H9 (cell line): ENCODE results near the gene ARID1B. TPM values are rescaled to one million over a fixed set of nuclear protein-coding genes. Genes with fewer than 3 reads are reported as not detected.

Experiments used
- DNase-seq: peaks from one replicate; pipeline ENCODE4 v3.0.0-alpha.2; 2017
- H2AFZ ChIP-seq: one replicate; pipeline ENCODE4 v1.6.1; 2013; ENCODE audit warnings: mild to moderate bottlenecking, low read length, control low read depth, moderate library complexity
- H2AK5ac ChIP-seq: 2 replicates; pipeline ENCODE4 v1.6.1; 2013; ENCODE audit warnings: low read length, control low read depth, mixed read lengths; ENCODE audit not compliant: insufficient read length
- H2BK120ac ChIP-seq: one replicate; pipeline ENCODE4 v1.6.1; 2013; ENCODE audit warnings: low read depth, mild to moderate bottlenecking, low read length, control low read depth, inconsistent platforms; ENCODE audit not compliant: poor library complexity, severe bottlenecking
- H2BK12ac ChIP-seq: 2 replicates; pipeline ENCODE4 v1.6.1; 2013; ENCODE audit warnings: low read length, control low read depth, mixed read lengths, low read depth; ENCODE audit not compliant: insufficient read length
- H2BK15ac ChIP-seq: 2 replicates; pipeline ENCODE4 v1.6.1; 2013; ENCODE audit warnings: low read depth, low read length, control low read depth
- H2BK20ac ChIP-seq: one replicate; pipeline ENCODE4 v1.6.1; 2013; ENCODE audit warnings: low read depth, mild to moderate bottlenecking, low read length, control low read depth, inconsistent platforms; ENCODE audit not compliant: poor library complexity, severe bottlenecking
- H2BK5ac ChIP-seq: 2 replicates; pipeline ENCODE4 v1.6.1; 2013; ENCODE audit warnings: low read length, control low read depth, mixed read lengths; ENCODE audit not compliant: insufficient read length
- H3K14ac ChIP-seq: 2 replicates; pipeline ENCODE4 v1.6.1; 2013; ENCODE audit warnings: low read length, control low read depth; ENCODE audit not compliant: insufficient read depth
- H3K18ac ChIP-seq: 2 replicates; pipeline ENCODE4 v1.6.1; 2013; ENCODE audit warnings: low read depth, mild to moderate bottlenecking, mixed read lengths, low read length, control low read depth; ENCODE audit not compliant: insufficient read length
- H3K23ac ChIP-seq: 2 replicates; pipeline ENCODE4 v1.6.1; 2013; ENCODE audit warnings: low read length, control low read depth, mixed read lengths, low read depth; ENCODE audit not compliant: insufficient read length
- H3K23me2 ChIP-seq: 2 replicates; pipeline ENCODE4 v1.6.1; 2013; ENCODE audit warnings: low read depth, mild to moderate bottlenecking, mixed read lengths, low read length, control low read depth; ENCODE audit not compliant: insufficient read length, poor library complexity, severe bottlenecking
- H3K27ac ChIP-seq: 2 replicates; pipeline ENCODE4 v1.5.1; 2013; ENCODE audit warnings: low read length, control low read depth, mixed read lengths, low read depth; ENCODE audit not compliant: insufficient read length
- H3K27me3 ChIP-seq: 2 replicates; pipeline ENCODE4 v1.6.1; 2013; ENCODE audit warnings: low read length, control low read depth, inconsistent platforms; ENCODE audit not compliant: insufficient read depth
- H3K4ac ChIP-seq: 2 replicates; pipeline ENCODE4 v1.6.1; 2013; ENCODE audit warnings: low read depth, mild to moderate bottlenecking, control low read depth, inconsistent platforms, low read length, moderate library complexity
- H3K4me1 ChIP-seq: 2 replicates; pipeline ENCODE4 v1.6.1; 2013; ENCODE audit warnings: low read length, control low read depth, inconsistent platforms; ENCODE audit not compliant: insufficient read depth
- H3K4me2 ChIP-seq: 2 replicates; pipeline ENCODE4 v1.6.1; 2013; ENCODE audit warnings: low read length, control low read depth, mixed read lengths; ENCODE audit not compliant: insufficient read length, insufficient read depth
- H3K56ac ChIP-seq: 2 replicates; pipeline ENCODE4 v1.6.1; 2013; ENCODE audit warnings: low read depth, mild to moderate bottlenecking, mixed read lengths, low read length, control low read depth; ENCODE audit not compliant: insufficient read length
- H3K79me1 ChIP-seq: 2 replicates; pipeline ENCODE4 v1.6.1; 2013; ENCODE audit warnings: low read depth, mild to moderate bottlenecking, moderate library complexity, low read length, control low read depth, inconsistent platforms; ENCODE audit not compliant: insufficient read depth, poor library complexity, severe bottlenecking
- H3K79me2 ChIP-seq: 2 replicates; pipeline ENCODE4 v1.6.1; 2013; ENCODE audit warnings: low read length, control low read depth, inconsistent platforms; ENCODE audit not compliant: insufficient read depth
- H3K9ac ChIP-seq: 2 replicates; pipeline ENCODE4 v1.6.1; 2013; ENCODE audit warnings: low read length, control low read depth, mixed read lengths; ENCODE audit not compliant: insufficient read length; ENCODE audit errors: extremely low read depth
- H3K9me3 ChIP-seq: one replicate; pipeline ENCODE4 v1.6.1; 2013; ENCODE audit warnings: low read depth, low read length, inconsistent platforms; ENCODE audit not compliant: control insufficient read depth
- H3T11ph ChIP-seq: one replicate; pipeline ENCODE4 v1.6.1; 2013; ENCODE audit warnings: mild to moderate bottlenecking, low read length, control low read depth, inconsistent platforms
- H4K20me1 ChIP-seq: one replicate; pipeline ENCODE4 v1.6.1; 2013; ENCODE audit not compliant: control insufficient read depth, insufficient read length, insufficient read depth
- H4K5ac ChIP-seq: 2 replicates; pipeline ENCODE4 v1.6.1; 2013; ENCODE audit warnings: low read depth, mild to moderate bottlenecking, mixed read lengths, low read length, control low read depth; ENCODE audit not compliant: insufficient read length
- H4K8ac ChIP-seq: replicated peaks from 2 replicates; pipeline ENCODE4 v1.6.1; 2013; ENCODE audit warnings: low read length, control low read depth, mixed read lengths, low read depth; ENCODE audit not compliant: insufficient read length
- H4K91ac ChIP-seq: 2 replicates; pipeline ENCODE4 v1.6.1; 2013; ENCODE audit warnings: low read depth, mild to moderate bottlenecking, moderate library complexity, mixed read lengths, low read length, control low read depth; ENCODE audit not compliant: insufficient read length
- H3K27ac Mint-ChIP-seq, 3 experiments: 2 replicates in 2 of 3; 3 replicates in 1 of 3; pipeline ENCODE4 v1.8.0; 2020 to 2021; ENCODE audit warnings: mixed read lengths in 3 of 3, mild to moderate bottlenecking in 1 of 3, moderate library complexity in 1 of 3
- H3K27me3 Mint-ChIP-seq: 2 replicates; pipeline ENCODE4 v1.8.0; 2021; ENCODE audit warnings: low read depth, mild to moderate bottlenecking, moderate library complexity, mixed read lengths
- H3K36me3 Mint-ChIP-seq, 3 experiments: 2 replicates in 2 of 3; 3 replicates in 1 of 3; pipeline ENCODE4 v1.8.0; 2020 to 2021; ENCODE audit warnings: low read depth in 3 of 3, mixed read lengths in 3 of 3; ENCODE audit not compliant: insufficient read depth in 1 of 3
- H3K4me1 Mint-ChIP-seq, 2 experiments: 2 replicates each; pipeline ENCODE4 v1.8.0; 2020; ENCODE audit warnings: mixed read lengths in 2 of 2
- H3K4me3 Mint-ChIP-seq, 2 experiments: 2 replicates in 1 of 2; 3 replicates in 1 of 2; pipeline ENCODE4 v1.8.0; 2020 to 2021; ENCODE audit warnings: mild to moderate bottlenecking in 2 of 2, mixed read lengths in 2 of 2, moderate library complexity in 1 of 2
- H3K9me3 Mint-ChIP-seq, 2 experiments: 2 replicates in 1 of 2; 3 replicates in 1 of 2; pipeline ENCODE4 v1.8.0; 2020; ENCODE audit warnings: mild to moderate bottlenecking in 2 of 2, mixed read lengths in 2 of 2, moderate library complexity in 1 of 2
- CTCF ChIP-seq: fragments of 200-600 bp; sonication (generic); conservative IDR thresholded peaks from 3 replicates; pipeline ENCODE4 v1.8.0; 2021; ENCODE audit warnings: antibody characterized with exemption, mild to moderate bottlenecking
- WGBS: extraction: QIAGEN DNeasy Blood & Tissue Kit; methylation state at CpG from one replicate; pipeline ENCODE4 v1.1.7; 2013; ENCODE audit warnings: missing lambda C conversion rate, low lambda C conversion rate, mixed read lengths; ENCODE audit not compliant: insufficient read length; ENCODE audit errors: extremely low coverage; 5-methylcytosine and 5-hydroxymethylcytosine counted together
- total RNA-seq: library from RNA; stranded (reverse); gene quantifications from 2 replicates; pipeline ENCODE4 v1.2.1, GENCODE V29; 2021

The ARID1B gene
- total RNA-seq, 1 experiment from 2014 or later, result 88.2 TPM

- peaks cover 11% of the 10 kb centered on the region for H3K4me1 ChIP-seq
- no peaks in the 10 kb centered on the region for H3K79me1 ChIP-seq
- no peak overlapping the region for H3K4ac ChIP-seq
- no peaks in the 10 kb centered on the region; the same call in 1 of the 2 replicates for H3K79me2 ChIP-seq
- H3K36me3 Mint-ChIP-seq, result peaks cover 0 to 5% (median 4%) of the 10 kb centered on the region in 3 experiments; a peak in 4 of 7 replicates
- H3K27me3 ChIP-seq, result no peaks in the 10 kb centered on the region
- H3K4me2 ChIP-seq, result no peak overlapping the region
- H3K23ac ChIP-seq, result no peak overlapping the region
- no peak overlapping the region; a peak in 1 of 7 replicates for H3K27ac Mint-ChIP-seq
- H3K56ac ChIP-seq, result no peak overlapping the region
- no peak overlapping the region for H2BK120ac ChIP-seq
- H4K91ac ChIP-seq, result no peak overlapping the region
- H2BK15ac ChIP-seq, result no peak overlapping the region
- H3K27ac ChIP-seq, result no peak overlapping the region
- H2BK12ac ChIP-seq, result no peak overlapping the region
- no peaks in the 10 kb centered on the region for H3K23me2 ChIP-seq
- H3K14ac ChIP-seq, result no peak overlapping the region
- H2AK5ac ChIP-seq, result no peak overlapping the region
- WGBS, result no CpG with 5 or more reads among the region's 6 CpGs
- H3K4me3 Mint-ChIP-seq, result no peak overlapping the region
- no peak for DNase-seq
- no peaks in the 10 kb centered on the region for H3K9me3 Mint-ChIP-seq
- H4K8ac ChIP-seq, result no peak overlapping the region
- TF ChIP-seq CTCF, result no peak
- H4K20me1 ChIP-seq, result no peaks in the 10 kb centered on the region
- H3K27me3 Mint-ChIP-seq, result no peaks in the 10 kb centered on the region
- H3K9ac ChIP-seq, result no peak overlapping the region
- no peak overlapping the region for H3K18ac ChIP-seq
- no peaks in the 10 kb centered on the region for H3K9me3 ChIP-seq
- H2AFZ ChIP-seq, result no peak overlapping the region
- no peak overlapping the region for H4K5ac ChIP-seq
- no peak overlapping the region for H2BK20ac ChIP-seq
- no peak overlapping the region for H2BK5ac ChIP-seq
- no peak overlapping the region for H3T11ph ChIP-seq
- peaks cover 61 to 78% of the 10 kb centered on the region in 2 experiments for H3K4me1 Mint-ChIP-seq
These were observed 314.8 kb downstream of the ARID1B start for GRCh38 chr6:157091856-157092460.
